Endodermal cell (in vitro differentiated cells): ENCODE results near the gene HOXD3. TPM values are rescaled to one million over a fixed set of nuclear protein-coding genes. Genes with fewer than 3 reads are reported as not detected.
A peak's percentile ranks its signal among the peaks of the same experiment; 100 is the strongest.

ENCODE experiments used
- DNase-seq: peaks from one replicate; pipeline ENCODE4 v3.0.0-alpha.2; 2017
- H3K27ac ChIP-seq: 2 replicates; pipeline ENCODE4 v1.5.1; 2013; ENCODE audit warnings: mild to moderate bottlenecking, low read depth, low read length, moderate library complexity
- H3K27me3 ChIP-seq: 2 replicates; pipeline ENCODE4 v1.6.1; 2013; ENCODE audit warnings: mild to moderate bottlenecking, low read length, moderate library complexity; ENCODE audit not compliant: insufficient read depth, control insufficient read depth, poor library complexity, severe bottlenecking
- H3K36me3 ChIP-seq: 2 replicates; pipeline ENCODE4 v1.7.0; 2013; ENCODE audit warnings: mild to moderate bottlenecking, low read length, moderate library complexity; ENCODE audit not compliant: control insufficient read depth, insufficient read depth
- H3K4me1 ChIP-seq: one replicate; pipeline ENCODE4 v1.7.0; 2013; ENCODE audit warnings: low read length; ENCODE audit not compliant: control insufficient read depth, insufficient read depth
- H3K4me3 ChIP-seq: 2 replicates; pipeline ENCODE4 v1.5.1; 2013; ENCODE audit warnings: mild to moderate bottlenecking, low read length, moderate library complexity
- H3K9ac ChIP-seq: 2 replicates; pipeline ENCODE4 v1.6.1; 2013; ENCODE audit warnings: mild to moderate bottlenecking, low read length, moderate library complexity; ENCODE audit not compliant: poor library complexity, severe bottlenecking; ENCODE audit errors: extremely low read depth
- H3K9me3 ChIP-seq: 2 replicates; pipeline ENCODE4 v1.6.1; 2013; ENCODE audit warnings: mild to moderate bottlenecking, low read length, moderate library complexity; ENCODE audit not compliant: control insufficient read depth
- H3K27ac Mint-ChIP-seq: 2 replicates; pipeline ENCODE4 v1.8.0; 2020; ENCODE audit warnings: mixed read lengths
- H3K27me3 Mint-ChIP-seq: 2 replicates; pipeline ENCODE4 v1.8.0; 2021; ENCODE audit warnings: mild to moderate bottlenecking, mixed read lengths; ENCODE audit not compliant: insufficient read depth
- H3K36me3 Mint-ChIP-seq: 2 replicates; pipeline ENCODE4 v1.8.0; 2020; ENCODE audit warnings: low read depth, mixed read lengths
- H3K4me1 Mint-ChIP-seq: 2 replicates; pipeline ENCODE4 v1.8.0; 2020; ENCODE audit warnings: mixed read lengths
- H3K4me3 Mint-ChIP-seq: 2 replicates; pipeline ENCODE4 v1.8.0; 2020; ENCODE audit warnings: mild to moderate bottlenecking, moderate library complexity, mixed read lengths
- H3K9me3 Mint-ChIP-seq: 2 replicates; pipeline ENCODE4 v1.8.0; 2020; ENCODE audit warnings: mild to moderate bottlenecking, mixed read lengths
- WGBS, 2 experiments: methylation state at CpG; one replicate each; pipeline versions ENCODE4 v1.1.5 to v1.1.7; 2013; ENCODE audit warnings: missing lambda C conversion rate in 2 of 2, mixed read lengths in 1 of 2; ENCODE audit not compliant: insufficient coverage in 1 of 2, insufficient read length in 1 of 2; 5-methylcytosine and 5-hydroxymethylcytosine counted together
- total RNA-seq, 2 donors: library from RNA; stranded (reverse); fragmentation: NEBNext Ultra II Directional in 1 of 2; extraction: Animal tissue kit (Norgen Biotek cat#: 25700) in 1 of 2; gene quantifications; 2 replicates in 1 of 2; 3 replicates in 1 of 2; pipeline ENCODE4 v1.2.1, GENCODE V29; 2021
- TF ChIP-seq, protein P1 (sequence below): fragments of 200-600 bp; sonication (generic); conservative IDR thresholded peaks from 2 replicates; pipeline ENCODE4 v1.5.0; 2021; ENCODE audit warnings: antibody characterized with exemption, mild to moderate bottlenecking

Gene HOXD3
- total RNA-seq, 2 donors from 2014 or later, result not detected

DNA sequence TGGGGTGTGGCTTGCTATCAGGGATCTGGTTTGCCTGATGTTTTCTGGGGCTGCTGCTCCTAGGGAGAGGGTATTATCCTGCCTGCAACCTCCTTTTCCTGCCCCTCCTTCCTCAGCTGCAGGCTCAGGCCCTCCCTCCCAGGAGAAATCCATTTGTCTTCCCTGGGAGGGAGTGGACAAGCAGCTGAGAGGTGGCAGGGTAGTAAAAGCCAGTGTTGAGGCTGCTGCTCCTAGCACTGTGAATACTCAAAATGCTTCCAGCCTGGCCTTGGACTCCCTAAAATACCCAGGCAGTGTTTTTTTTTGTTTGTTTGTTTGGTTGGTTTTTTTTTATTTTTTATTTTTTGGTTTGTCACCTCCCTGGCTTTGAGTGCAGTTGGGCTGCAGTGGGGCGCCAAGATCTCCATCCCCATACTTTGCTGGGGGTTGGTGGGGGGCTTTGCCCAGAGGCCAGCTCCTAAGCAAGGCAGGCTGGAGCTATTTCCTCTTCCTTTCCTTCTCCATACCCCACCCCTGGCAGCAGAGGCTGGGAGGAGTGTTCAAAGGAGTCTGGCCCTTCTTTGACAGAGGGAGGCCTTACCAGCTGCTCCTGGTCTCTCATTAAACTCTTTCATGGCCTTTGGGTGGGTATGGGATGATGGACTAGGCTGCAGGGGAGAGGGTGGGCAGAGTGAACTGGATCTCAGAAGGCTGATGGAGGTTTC lies 13.6 kb downstream of the HOXD3 start:
- peaks cover 100% of the 10 kb centered on the region for H3K27me3 Mint-ChIP-seq

DNA sequence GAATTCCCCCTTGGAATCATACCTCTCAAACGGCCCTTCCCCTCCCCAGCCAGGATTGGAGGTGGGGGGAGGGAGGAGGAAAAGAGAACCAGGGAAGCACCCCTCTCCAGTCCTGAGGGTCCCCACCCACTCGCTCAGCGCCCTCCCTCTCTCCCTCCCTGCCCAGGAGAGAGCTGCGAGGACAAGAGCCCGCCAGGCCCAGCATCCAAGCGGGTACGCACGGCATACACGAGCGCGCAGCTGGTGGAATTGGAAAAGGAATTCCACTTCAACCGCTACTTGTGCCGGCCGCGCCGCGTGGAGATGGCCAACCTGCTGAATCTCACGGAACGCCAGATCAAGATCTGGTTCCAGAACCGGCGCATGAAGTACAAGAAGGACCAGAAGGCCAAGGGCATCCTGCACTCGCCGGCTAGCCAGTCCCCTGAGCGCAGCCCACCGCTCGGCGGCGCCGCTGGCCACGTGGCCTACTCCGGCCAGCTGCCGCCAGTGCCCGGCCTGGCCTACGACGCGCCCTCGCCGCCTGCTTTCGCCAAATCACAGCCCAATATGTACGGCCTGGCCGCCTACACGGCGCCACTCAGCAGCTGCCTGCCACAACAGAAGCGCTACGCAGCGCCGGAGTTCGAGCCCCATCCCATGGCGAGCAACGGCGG lies 14.4 kb downstream of the HOXD3 start:
- H3K27ac Mint-ChIP-seq, result no peak overlapping the region
- Histone ChIP-seq H3K27ac (no peak overlapping the region), H3K4me1 (peaks cover 16% of the 10 kb centered on the region), H3K9me3 (no peaks in the 10 kb centered on the region), H3K4me3 (no peak overlapping the region), H3K9ac (no peak overlapping the region), H3K27me3 (peaks cover 100% of the 10 kb centered on the region), H3K36me3 (no peaks in the 10 kb centered on the region)
- TF ChIP-seq, protein P1, sequence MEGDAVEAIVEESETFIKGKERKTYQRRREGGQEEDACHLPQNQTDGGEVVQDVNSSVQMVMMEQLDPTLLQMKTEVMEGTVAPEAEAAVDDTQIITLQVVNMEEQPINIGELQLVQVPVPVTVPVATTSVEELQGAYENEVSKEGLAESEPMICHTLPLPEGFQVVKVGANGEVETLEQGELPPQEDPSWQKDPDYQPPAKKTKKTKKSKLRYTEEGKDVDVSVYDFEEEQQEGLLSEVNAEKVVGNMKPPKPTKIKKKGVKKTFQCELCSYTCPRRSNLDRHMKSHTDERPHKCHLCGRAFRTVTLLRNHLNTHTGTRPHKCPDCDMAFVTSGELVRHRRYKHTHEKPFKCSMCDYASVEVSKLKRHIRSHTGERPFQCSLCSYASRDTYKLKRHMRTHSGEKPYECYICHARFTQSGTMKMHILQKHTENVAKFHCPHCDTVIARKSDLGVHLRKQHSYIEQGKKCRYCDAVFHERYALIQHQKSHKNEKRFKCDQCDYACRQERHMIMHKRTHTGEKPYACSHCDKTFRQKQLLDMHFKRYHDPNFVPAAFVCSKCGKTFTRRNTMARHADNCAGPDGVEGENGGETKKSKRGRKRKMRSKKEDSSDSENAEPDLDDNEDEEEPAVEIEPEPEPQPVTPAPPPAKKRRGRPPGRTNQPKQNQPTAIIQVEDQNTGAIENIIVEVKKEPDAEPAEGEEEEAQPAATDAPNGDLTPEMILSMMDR, result peak; percentile 21
- H3K4me3 Mint-ChIP-seq, result peak overlapping the region; percentile 45
- H3K36me3 Mint-ChIP-seq, result no peaks in the 10 kb centered on the region
- no peaks in the 10 kb centered on the region for H3K9me3 Mint-ChIP-seq
- peaks cover 27% of the 10 kb centered on the region for H3K4me1 Mint-ChIP-seq
- H3K27me3 Mint-ChIP-seq, result peaks cover 100% of the 10 kb centered on the region
- 8 to 9% methylated on average over 26 to 50 of the region's 51 CpGs for WGBS, 2 experiments
- peak; percentile 85 for DNase-seq

More for the DNA sequence above, 13.6 kb downstream of the HOXD3 start:
- no peak overlapping the region for H3K4me3 ChIP-seq
- H3K4me1 ChIP-seq, result peaks cover 16% of the 10 kb centered on the region
- no peaks in the 10 kb centered on the region for H3K36me3 Mint-ChIP-seq
- peaks cover 24% of the 10 kb centered on the region for H3K4me1 Mint-ChIP-seq
- no peak overlapping the region for H3K27ac Mint-ChIP-seq
- H3K9me3 ChIP-seq, result no peaks in the 10 kb centered on the region
- DNase-seq, result no peak
- no peak overlapping the region for H3K27ac ChIP-seq
- no peak overlapping the region for H3K4me3 Mint-ChIP-seq
- TF ChIP-seq, protein P1, result no peak
- no peaks in the 10 kb centered on the region for H3K36me3 ChIP-seq
- H3K9me3 Mint-ChIP-seq, result no peaks in the 10 kb centered on the region
- peaks cover 100% of the 10 kb centered on the region for H3K27me3 ChIP-seq
- WGBS, 2 experiments, result 44 to 83% methylated on average over 1 of the region's 1 CpG
- no peak overlapping the region for H3K9ac ChIP-seq

DNA sequence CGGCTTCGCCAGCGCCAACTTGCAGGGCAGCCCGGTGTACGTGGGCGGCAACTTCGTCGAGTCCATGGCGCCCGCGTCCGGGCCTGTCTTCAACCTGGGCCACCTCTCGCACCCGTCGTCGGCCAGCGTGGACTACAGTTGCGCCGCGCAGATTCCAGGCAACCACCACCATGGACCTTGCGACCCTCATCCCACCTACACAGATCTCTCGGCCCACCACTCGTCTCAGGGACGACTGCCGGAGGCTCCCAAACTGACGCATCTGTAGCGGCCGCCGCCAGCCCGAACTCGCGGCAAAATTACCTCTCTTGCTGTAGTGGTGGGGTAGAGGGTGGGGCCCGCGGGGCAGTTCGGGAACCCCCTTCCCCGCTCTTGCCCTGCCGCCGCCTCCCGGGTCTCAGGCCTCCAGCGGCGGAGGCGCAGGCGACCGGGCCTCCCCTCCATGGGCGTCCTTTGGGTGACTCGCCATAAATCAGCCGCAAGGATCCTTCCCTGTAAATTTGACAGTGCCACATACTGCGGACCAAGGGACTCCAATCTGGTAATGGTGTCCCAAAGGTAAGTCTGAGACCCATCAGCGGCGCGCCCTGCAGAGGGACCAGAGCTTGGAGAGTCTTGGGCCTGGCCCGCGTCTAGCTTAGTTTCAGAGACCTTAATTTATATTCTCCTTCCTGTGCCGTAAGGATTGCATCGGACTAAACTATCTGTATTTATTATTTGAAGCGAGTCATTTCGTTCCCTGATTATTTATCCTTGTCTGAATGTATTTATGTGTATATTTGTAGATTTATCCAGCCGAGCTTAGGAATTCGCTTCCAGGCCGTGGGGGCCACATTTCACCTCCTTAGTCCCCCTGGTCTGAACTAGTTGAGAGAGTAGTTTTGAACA lies 15.1 kb downstream of the HOXD3 start:
- peak; percentile 75 for DNase-seq
- TF ChIP-seq, protein P1, result no peak
- Histone ChIP-seq H3K27me3 (peaks cover 100% of the 10 kb centered on the region), H3K4me1 (peaks cover 16% of the 10 kb centered on the region), H3K9ac (no peak overlapping the region), H3K27ac (no peak overlapping the region), H3K4me3 (no peak overlapping the region), H3K36me3 (no peaks in the 10 kb centered on the region), H3K9me3 (no peaks in the 10 kb centered on the region)
- WGBS, 2 experiments, result 8 to 10% methylated on average over 26 to 60 of the region's 60 CpGs
- peaks cover 100% of the 10 kb centered on the region for H3K27me3 Mint-ChIP-seq
- peaks cover 29% of the 10 kb centered on the region for H3K4me1 Mint-ChIP-seq
- H3K9me3 Mint-ChIP-seq, result no peaks in the 10 kb centered on the region
- no peak overlapping the region for H3K27ac Mint-ChIP-seq
- peak overlapping the region; percentile 45 for H3K4me3 Mint-ChIP-seq
- H3K36me3 Mint-ChIP-seq, result no peaks in the 10 kb centered on the region
